Fibroblast of lung (primary cell): ENCODE data around the gene SEC61A1. TPM values are rescaled to one million over a fixed set of nuclear protein-coding genes. Genes with fewer than 3 reads are reported as not detected.

Source experiments
- DNase-seq, 2 donors: peaks; one replicate each; pipeline versions ENCODE4 v3.0.0 to v3.0.0-alpha.2; 2010; ENCODE audit warnings: low read depth in 2 of 2
- H2AFZ ChIP-seq: 2 replicates; pipeline ENCODE4 v1.5.1; 2012; ENCODE audit warnings: low read length, control low read depth, inconsistent platforms
- H3K27ac ChIP-seq: 2 replicates; pipeline ENCODE4 v1.5.1; 2011; ENCODE audit warnings: low read length, control low read depth; ENCODE audit not compliant: insufficient read depth
- H3K27me3 ChIP-seq: 2 replicates; pipeline ENCODE4 v1.5.1; 2011; ENCODE audit warnings: mild to moderate bottlenecking, low read length; ENCODE audit not compliant: control insufficient read depth, insufficient read depth
- H3K36me3 ChIP-seq: 2 replicates; pipeline ENCODE4 v1.5.1; 2011; ENCODE audit warnings: low read length; ENCODE audit not compliant: control insufficient read depth, insufficient read depth
- H3K4me1 ChIP-seq: 2 replicates; pipeline ENCODE4 v1.5.1; 2011; ENCODE audit warnings: low read length; ENCODE audit not compliant: control insufficient read depth, insufficient read depth; ENCODE audit errors: extremely low read depth
- H3K4me2 ChIP-seq: 2 replicates; pipeline ENCODE4 v1.5.1; 2011; ENCODE audit warnings: low read length, control low read depth; ENCODE audit not compliant: insufficient read depth; ENCODE audit errors: extremely low read depth
- H3K4me3 ChIP-seq, 4 experiments: fragments of 200-600 bp in 1 of 4; sonication (generic) in 1 of 4; replicated peaks in 1 of 4; 2 replicates each; pipeline ENCODE4 v1.5.1; 2011 to 2016; ENCODE audit warnings: low read length in 4 of 4, low read depth in 3 of 4, mild to moderate bottlenecking in 3 of 4, control low read depth in 2 of 4, inconsistent platforms in 1 of 4, mixed read lengths in 1 of 4; ENCODE audit not compliant: insufficient read depth in 1 of 4; ENCODE audit errors: control extremely low read depth in 1 of 4
- H3K79me2 ChIP-seq: 2 replicates; pipeline ENCODE4 v1.5.1; 2012; ENCODE audit warnings: mild to moderate bottlenecking, low read length, inconsistent platforms; ENCODE audit not compliant: control insufficient read depth, insufficient read depth
- H3K9ac ChIP-seq: 2 replicates; pipeline ENCODE4 v1.5.1; 2011; ENCODE audit warnings: mild to moderate bottlenecking, low read length, control low read depth; ENCODE audit not compliant: insufficient read depth
- H3K9me3 ChIP-seq: 2 replicates; pipeline ENCODE4 v1.5.1; 2012; ENCODE audit warnings: low read depth, low read length; ENCODE audit not compliant: control insufficient read depth, insufficient read depth
- H4K20me1 ChIP-seq: 2 replicates; pipeline ENCODE4 v1.5.1; 2011; ENCODE audit warnings: low read length; ENCODE audit not compliant: control insufficient read depth, insufficient read depth; ENCODE audit errors: extremely low read depth
- CTCF ChIP-seq, 2 donors: IDR thresholded peaks in 1 of 2; conservative IDR thresholded peaks in 1 of 2; 1 replicate in 1 of 2; 2 replicates in 1 of 2; pipeline ENCODE4 v1.5.1; 2011 to 2012; ENCODE audit warnings: low read length in 2 of 2, control low read depth in 1 of 2, inconsistent platforms in 1 of 2, low read depth in 1 of 2, mild to moderate bottlenecking in 1 of 2
- EZH2 ChIP-seq: IDR thresholded peaks from 2 replicates; pipeline ENCODE4 v1.5.1; 2012; ENCODE audit warnings: low read length, control low read depth, mild to moderate bottlenecking; ENCODE audit errors: missing control alignments
- polyA plus RNA-seq, 2 donors: library from polyadenylated mRNA; depleted of rRNA in 1 of 2; stranded (reverse) in 1 of 2; unstranded in 1 of 2; fragments of >200 nt; gene quantifications; 2 replicates each; pipeline ENCODE4 v1.2.1, GENCODE V29; 2011 to 2012; ENCODE audit warnings: missing spikeins in 1 of 2
- total RNA-seq: library from RNA; depleted of rRNA; stranded (reverse); fragments of >200 nt; gene quantifications from 2 replicates; pipeline ENCODE4 v1.2.1, GENCODE V29; 2014

SEC61A1 gene
- total and polyA plus RNA-seq, 2 donors (not counting 1 experiment from before 2014, with no cell fraction given) = 398 to 509 TPM

GRCh38 chr3:128073185-128073725, 21.0 kb downstream of the SEC61A1 start:
- H3K9ac ChIP-seq = no peak overlapping the region
- no peaks in the 10 kb centered on the region for H3K27me3 ChIP-seq
- H3K4me2 ChIP-seq = no peak overlapping the region
- H3K4me1 ChIP-seq = peaks cover 22% of the 10 kb centered on the region
- H2AFZ ChIP-seq = no peak overlapping the region
- no peak overlapping the region for H3K27ac ChIP-seq
- DNase-seq = no peak
- no peaks in the 10 kb centered on the region for H4K20me1 ChIP-seq
- peaks cover 26% of the 10 kb centered on the region for H3K79me2 ChIP-seq
- H3K9me3 ChIP-seq = no peaks in the 10 kb centered on the region
- H3K36me3 ChIP-seq = peaks cover 41% of the 10 kb centered on the region
- TF ChIP-seq EZH2 = no peak
- no peak for TF ChIP-seq CTCF (conservative IDR thresholded peaks at IDR 0.05 in 1 of 2, IDR thresholded peaks at IDR 0.05 in 1 of 2; ENCODE audit: low read depth in 1 of 2, low read length in 2 of 2)
- no peak overlapping the region for H3K4me3 ChIP-seq

DNA sequence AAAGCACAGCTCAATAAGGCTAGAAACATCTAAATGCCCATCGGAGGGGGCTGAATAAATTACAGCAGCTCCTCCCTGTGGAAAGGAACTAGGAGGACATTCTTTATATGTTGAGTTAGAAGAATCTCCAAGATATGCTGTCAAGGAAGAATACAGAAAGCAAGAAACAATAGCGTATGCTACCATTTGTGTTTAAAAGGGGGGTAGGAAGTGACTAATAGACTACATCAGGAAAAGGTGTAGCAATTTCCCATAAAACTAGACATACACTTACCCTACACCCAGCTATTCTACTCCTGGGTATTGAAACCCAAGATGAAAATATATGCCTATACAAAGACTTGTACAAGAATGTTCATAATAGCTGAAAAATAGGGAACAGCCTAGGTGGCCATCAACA, 21.6 kb downstream of the SEC61A1 start:
- no peak for TF ChIP-seq EZH2
- H3K4me2 ChIP-seq = no peak overlapping the region
- no peak for DNase-seq
- H4K20me1 ChIP-seq = no peaks in the 10 kb centered on the region
- no peak overlapping the region for H3K9ac ChIP-seq
- H3K27me3 ChIP-seq = no peaks in the 10 kb centered on the region
- no peak overlapping the region for H3K4me3 ChIP-seq
- no peak overlapping the region for H2AFZ ChIP-seq
- H3K4me1 ChIP-seq = peaks cover 22% of the 10 kb centered on the region
- H3K36me3 ChIP-seq = peaks cover 35% of the 10 kb centered on the region
- H3K79me2 ChIP-seq = peaks cover 24% of the 10 kb centered on the region
- no peak overlapping the region for H3K27ac ChIP-seq
- H3K9me3 ChIP-seq = no peaks in the 10 kb centered on the region

DNA sequence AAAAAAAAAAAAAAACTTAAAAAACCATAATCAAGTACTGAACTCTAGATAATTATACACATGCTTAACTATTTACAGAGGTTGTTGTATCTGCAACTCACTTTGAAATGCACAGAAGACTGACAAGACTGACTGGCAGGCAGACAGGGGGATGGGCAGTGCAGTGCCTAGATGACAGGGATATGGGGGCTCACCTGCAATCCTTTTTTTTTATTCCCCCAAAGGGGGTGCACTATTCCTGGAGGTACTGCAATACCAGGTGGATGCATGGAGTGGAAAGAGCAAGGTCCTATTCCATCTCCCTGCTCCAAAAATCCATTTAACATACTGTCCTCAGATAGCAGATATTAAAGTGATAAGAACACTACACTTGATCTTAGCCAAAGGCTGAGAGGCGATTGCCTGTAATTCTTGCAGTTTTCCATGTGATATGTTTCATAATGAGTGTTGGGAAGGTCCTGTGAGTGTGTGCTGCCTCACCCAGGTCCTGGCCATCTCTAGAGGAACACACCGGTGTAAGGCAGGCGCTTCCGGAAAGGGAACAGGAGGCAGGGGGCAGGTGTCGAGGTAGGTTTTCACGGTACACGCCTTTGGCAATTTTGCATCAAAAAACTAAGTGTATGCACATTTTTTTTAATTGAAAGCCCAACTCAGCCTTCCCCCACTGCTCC, 22.7 kb downstream of the SEC61A1 start:
- H2AFZ ChIP-seq = no peak overlapping the region
- H3K27ac ChIP-seq = peak overlapping the region; percentile 72
- peaks cover 19% of the 10 kb centered on the region for H3K79me2 ChIP-seq
- no peaks in the 10 kb centered on the region for H3K9me3 ChIP-seq
- H3K4me3 ChIP-seq = peak overlapping the region in 2 of 4 experiments; percentile 29 to 43
- no peak overlapping the region for H3K9ac ChIP-seq
- no peaks in the 10 kb centered on the region for H3K27me3 ChIP-seq
- TF ChIP-seq CTCF (conservative IDR thresholded peaks at IDR 0.05 in 1 of 2, IDR thresholded peaks at IDR 0.05 in 1 of 2; ENCODE audit: low read depth in 1 of 2, low read length in 2 of 2) (no peak), EZH2 (no peak)
- H3K4me1 ChIP-seq = peaks cover 32% of the 10 kb centered on the region
- no peaks in the 10 kb centered on the region for H4K20me1 ChIP-seq
- H3K4me2 ChIP-seq = peak overlapping the region; percentile 75
- DNase-seq = no peak
- peaks cover 32% of the 10 kb centered on the region for H3K36me3 ChIP-seq
